Lung (tissue), 12 donors: ENCODE results near the gene KCNQ2. TPM values are rescaled to one million over a fixed set of nuclear protein-coding genes. Genes with fewer than 3 reads are reported as not detected.

Source experiments
- ATAC-seq: fragments of 200-7000 bp; cut with Tn5 transposase; one replicate; pipeline ENCODE4 v1.9.1; 2020; ENCODE audit warnings: moderate number of reproducible peaks; ENCODE audit not compliant: insufficient read depth, low FRiP score
- DNase-seq, 3 donors: peaks; one replicate each; pipeline ENCODE4 v3.0.0-alpha.2; 2013 to 2017
- H3K27ac ChIP-seq, 2 donors: one replicate each; pipeline ENCODE4 v1.5.1; 2013; ENCODE audit warnings: mild to moderate bottlenecking in 2 of 2, moderate library complexity in 2 of 2, control low read depth in 1 of 2, inconsistent platforms in 1 of 2, low read depth in 1 of 2, low read length in 1 of 2
- H3K27me3 ChIP-seq, 3 donors: one replicate each; pipeline ENCODE4 v1.5.1; 2013; ENCODE audit warnings: low read length in 2 of 3; ENCODE audit not compliant: control insufficient read depth in 3 of 3, insufficient read depth in 3 of 3
- H3K36me3 ChIP-seq, 4 donors: one replicate each; pipeline ENCODE4 v1.5.1; 2013; ENCODE audit warnings: low read length in 4 of 4, mild to moderate bottlenecking in 1 of 4, moderate library complexity in 1 of 4; ENCODE audit not compliant: control insufficient read depth in 4 of 4, insufficient read depth in 4 of 4
- H3K4me1 ChIP-seq, 5 donors: one replicate each; pipeline ENCODE4 v1.5.1; 2013; ENCODE audit warnings: low read length in 5 of 5, mild to moderate bottlenecking in 2 of 5, moderate library complexity in 1 of 5; ENCODE audit not compliant: control insufficient read depth in 5 of 5, insufficient read depth in 5 of 5
- H3K4me3 ChIP-seq: one replicate; pipeline ENCODE4 v1.5.1; 2013; ENCODE audit warnings: mild to moderate bottlenecking, control low read depth, moderate library complexity
- H3K9ac ChIP-seq, 2 donors: one replicate each; pipeline ENCODE4 v1.5.1; 2013; ENCODE audit warnings: low read length in 2 of 2, control low read depth in 1 of 2; ENCODE audit not compliant: insufficient read depth in 1 of 2
- H3K9me3 ChIP-seq, 4 donors: one replicate each; pipeline ENCODE4 v1.5.1; 2013; ENCODE audit warnings: low read length in 3 of 4, mild to moderate bottlenecking in 1 of 4, moderate library complexity in 1 of 4; ENCODE audit not compliant: control insufficient read depth in 4 of 4, insufficient read depth in 3 of 4
- CTCF ChIP-seq: IDR thresholded peaks from 2 replicates; pipeline ENCODE4 v1.5.1; 2012; ENCODE audit warnings: mild to moderate bottlenecking; ENCODE audit errors: control extremely low read depth, extremely low read depth
- WGBS, 2 donors: extraction: QIAGEN DNeasy Blood & Tissue Kit; methylation state at CpG; one replicate each; pipeline ENCODE4 v1.1.7; 2013; 5-methylcytosine and 5-hydroxymethylcytosine counted together
- polyA plus RNA-seq, 2 donors: library from polyadenylated mRNA; stranded (reverse); fragments of 200-250 nt; gene quantifications; one replicate each; pipeline ENCODE4 v1.2.1, GENCODE V29; 2013
- total RNA-seq, 2 donors: library from RNA; depleted of rRNA in 1 of 2; stranded (reverse); fragments of >200 nt in 1 of 2; gene quantifications; one replicate each; pipeline ENCODE4 v1.2.1, GENCODE V29; 2014 to 2021
- donor health status: control.
- donor health status: control.
- donor health status: Bipolar disorder and iron deficiency.
- donor health status: healthy.
- donor health status: DM: yes; HTN: yes; CAD: no.

Gene KCNQ2
- total and polyA plus RNA-seq, 4 donors: 0.18 to 6.8 (median 0.28) TPM; not detected in 1

- peaks cover 0 to 9% (median 2%) of the 10 kb centered on the region in 5 donors for H3K4me1 ChIP-seq
- ATAC-seq (no peak), DNase-seq (no peak)
- no peak overlapping the region for H3K4me3 ChIP-seq
- no peak overlapping the region for H3K9ac ChIP-seq
- no peaks in the 10 kb centered on the region for H3K36me3 ChIP-seq
- no peak for TF ChIP-seq CTCF
- H3K27ac ChIP-seq: no peak overlapping the region
- WGBS, 2 donors: 78 to 84% methylated on average over 34 of the region's 34 CpGs
- H3K9me3 ChIP-seq: peaks cover 0 to 3% (median 0%) of the 10 kb centered on the region in 4 donors
- peaks cover 0 to 17% (median 0%) of the 10 kb centered on the region in 3 donors for H3K27me3 ChIP-seq
These were observed 51.9 kb downstream of the KCNQ2 start for GRCh38 chr20:63420359-63421093.

- Histone ChIP-seq H3K9ac (no peak overlapping the region), H3K27ac (no peak overlapping the region), H3K4me3 (no peak overlapping the region), H3K4me1 (peaks cover 0 to 9% (median 2%) of the 10 kb centered on the region in 5 donors), H3K9me3 (no peaks in the 10 kb centered on the region), H3K27me3 (peaks cover 0 to 17% (median 0%) of the 10 kb centered on the region in 3 donors), H3K36me3 (no peaks in the 10 kb centered on the region)
- WGBS, 2 donors: 87 to 89% methylated on average over 24 of the region's 24 CpGs
- TF ChIP-seq CTCF: no peak
- DNase-seq: no peak
- no peak for ATAC-seq
These were observed 53.2 kb downstream of the KCNQ2 start for GRCh38 chr20:63419299-63419698.

GRCh38 chr20:63418617-63419016 lies 53.8 kb downstream of the KCNQ2 start:
- Histone ChIP-seq H3K9me3 (no peaks in the 10 kb centered on the region), H3K4me1 (peaks cover 0 to 9% (median 2%) of the 10 kb centered on the region in 5 donors), H3K27ac (no peak overlapping the region), H3K36me3 (no peaks in the 10 kb centered on the region), H3K9ac (no peak overlapping the region), H3K4me3 (no peak overlapping the region), H3K27me3 (peaks cover 0 to 17% (median 0%) of the 10 kb centered on the region in 3 donors)
- TF ChIP-seq CTCF: no peak
- ATAC-seq: no peak
- 79 to 89% methylated on average over 15 to 16 of the region's 16 CpGs for WGBS, 2 donors
- DNase-seq: no peak
